SK-N-SH treated with all-trans-retinoic acid at 6 μM for 48 hours (cell line): ENCODE data around the gene DST.

Source experiments
- ARNTL ChIP-seq: fragments of 450-650 bp; formaldehyde crosslinking; IDR thresholded peaks from 2 replicates; pipeline ENCODE4 v1.5.0; 2020; ENCODE audit warnings: low read depth, mild to moderate bottlenecking, moderate library complexity, borderline replicate concordance
- CSDC2 ChIP-seq: fragments of 250-450 bp; sonication (Bioruptor Pico); IDR thresholded peaks from 2 replicates; pipeline ENCODE4 v1.5.0; 2020; ENCODE audit warnings: mild to moderate bottlenecking, moderate library complexity
- ESRRG ChIP-seq: fragments of 250-450 bp; sonication (Bioruptor Pico); IDR thresholded peaks from 2 replicates; pipeline ENCODE4 v1.6.1; 2021; ENCODE audit warnings: mild to moderate bottlenecking
- ISL1 ChIP-seq: fragments of 250-450 bp; sonication (Bioruptor Pico); IDR thresholded peaks from 2 replicates; pipeline ENCODE4 v2.1.2; 2022; ENCODE audit warnings: mild to moderate bottlenecking, moderate library complexity
- PATZ1 ChIP-seq: fragments of 250-450 bp; sonication (Bioruptor Pico); IDR thresholded peaks from 2 replicates; pipeline ENCODE4 v1.8.0; 2020; ENCODE audit warnings: mild to moderate bottlenecking, moderate library complexity, borderline replicate concordance
- POU6F1 ChIP-seq: fragments of 250-450 bp; sonication (Bioruptor Pico); IDR thresholded peaks from 2 replicates; pipeline ENCODE4 v1.8.0; 2021; ENCODE audit warnings: low read depth, mild to moderate bottlenecking, moderate library complexity, borderline replicate concordance
- PPARA ChIP-seq: fragments of 250-450 bp; sonication (Bioruptor Pico); IDR thresholded peaks from 2 replicates; pipeline ENCODE4 v1.5.0; 2020; ENCODE audit warnings: mild to moderate bottlenecking, borderline replicate concordance
- RARB ChIP-seq: fragments of 250-450 bp; sonication (Bioruptor Pico); IDR thresholded peaks from 2 replicates; pipeline ENCODE4 v1.8.0; 2021; ENCODE audit warnings: mild to moderate bottlenecking, moderate library complexity
- SNAI2 ChIP-seq: fragments of 250-450 bp; sonication (Bioruptor Pico); IDR thresholded peaks from 2 replicates; pipeline ENCODE4 v1.5.0; 2020; ENCODE audit warnings: mild to moderate bottlenecking, moderate library complexity
- TOX ChIP-seq: fragments of 250-450 bp; sonication (Bioruptor Pico); IDR thresholded peaks from 2 replicates; pipeline ENCODE4 v1.8.0; 2021; ENCODE audit warnings: mild to moderate bottlenecking, moderate library complexity, borderline replicate concordance
- ZFP3 ChIP-seq: fragments of 250-450 bp; sonication (Bioruptor Pico); IDR thresholded peaks from 2 replicates; pipeline ENCODE4 v1.5.0; 2020; ENCODE audit warnings: mild to moderate bottlenecking, moderate library complexity
- ZNF565 ChIP-seq: fragments of 450-650 bp; formaldehyde crosslinking; conservative IDR thresholded peaks from 2 replicates; pipeline ENCODE4 v1.5.0; 2020; ENCODE audit warnings: low read depth, mild to moderate bottlenecking, moderate library complexity
- ZNF8 ChIP-seq: fragments of 450-650 bp; formaldehyde crosslinking; IDR thresholded peaks from 2 replicates; pipeline ENCODE4 v1.5.0; 2020; ENCODE audit warnings: mild to moderate bottlenecking, moderate library complexity
- TF ChIP-seq, protein P1 (sequence below): fragments of 250-450 bp; sonication (Bioruptor Pico); IDR thresholded peaks from 2 replicates; pipeline ENCODE4 v1.5.1; 2020; ENCODE audit warnings: low read depth, mild to moderate bottlenecking, moderate library complexity

GRCh38 chr6:56510984-56511531, 131.6 kb downstream of the DST start:
- no peak for TF ChIP-seq RARB (CRISPR knock-in tag)
- TF ChIP-seq ESRRG, result no peak
- TF ChIP-seq CSDC2 (CRISPR knock-in tag), result no peak
- no peak for TF ChIP-seq TOX (CRISPR knock-in tag)
- TF ChIP-seq POU6F1 (CRISPR knock-in tag), result no peak
- TF ChIP-seq ISL1, result no peak
- no peak for TF ChIP-seq ARNTL
- TF ChIP-seq, protein P1, sequence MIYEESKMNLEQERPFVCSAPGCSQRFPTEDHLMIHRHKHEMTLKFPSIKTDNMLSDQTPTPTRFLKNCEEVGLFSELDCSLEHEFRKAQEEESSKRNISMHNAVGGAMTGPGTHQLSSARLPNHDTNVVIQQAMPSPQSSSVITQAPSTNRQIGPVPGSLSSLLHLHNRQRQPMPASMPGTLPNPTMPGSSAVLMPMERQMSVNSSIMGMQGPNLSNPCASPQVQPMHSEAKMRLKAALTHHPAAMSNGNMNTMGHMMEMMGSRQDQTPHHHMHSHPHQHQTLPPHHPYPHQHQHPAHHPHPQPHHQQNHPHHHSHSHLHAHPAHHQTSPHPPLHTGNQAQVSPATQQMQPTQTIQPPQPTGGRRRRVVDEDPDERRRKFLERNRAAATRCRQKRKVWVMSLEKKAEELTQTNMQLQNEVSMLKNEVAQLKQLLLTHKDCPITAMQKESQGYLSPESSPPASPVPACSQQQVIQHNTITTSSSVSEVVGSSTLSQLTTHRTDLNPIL, result no peak
- no peak for TF ChIP-seq ZNF8 (CRISPR knock-in tag)
- TF ChIP-seq PATZ1 (CRISPR knock-in tag), result no peak
- TF ChIP-seq SNAI2 (CRISPR knock-in tag), result no peak
- no peak for TF ChIP-seq PPARA (CRISPR knock-in tag)
- TF ChIP-seq ZNF565 (CRISPR knock-in tag), result no peak
- no peak for TF ChIP-seq ZFP3
